Peyer's patch (tissue), 4 donors: ENCODE data around the gene NLRC3.

Experiments
- POLR2A ChIP-seq, 2 donors: fragments of 450-650 bp; IDR thresholded peaks; one replicate each; pipeline ENCODE4 v1.5.1; 2017; ENCODE audit warnings: antibody characterized with exemption in 2 of 2, mild to moderate bottlenecking in 2 of 2, moderate library complexity in 2 of 2
- TF ChIP-seq, protein P1 (sequence below), 6 experiments: fragments of 450-650 bp in 4 of 6; fragments of 200-600 bp in 2 of 6; sonication (generic) in 1 of 6; IDR thresholded peaks; one replicate each; pipeline ENCODE4 v1.5.1; 2017 to 2019; ENCODE audit warnings: antibody characterized with exemption in 6 of 6, mild to moderate bottlenecking in 3 of 6, moderate library complexity in 1 of 6

DNA sequence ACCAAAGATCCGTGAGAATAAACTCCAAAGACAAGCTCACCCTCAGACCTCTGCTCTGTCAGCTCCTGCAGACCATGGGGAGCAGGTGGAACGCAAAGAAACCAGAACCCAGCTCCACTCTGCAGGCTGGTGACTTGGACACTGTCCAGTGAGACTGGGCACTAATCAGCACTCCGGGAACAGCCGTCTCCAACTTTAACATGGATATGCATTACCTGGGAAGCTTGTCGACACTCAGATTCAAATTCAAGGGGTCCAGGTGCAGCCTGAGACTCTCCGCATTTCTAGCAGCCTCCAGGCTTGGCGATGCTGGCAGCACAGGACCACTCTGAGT, 25.1 kb upstream of the NLRC3 start:
- TF ChIP-seq, protein P1, sequence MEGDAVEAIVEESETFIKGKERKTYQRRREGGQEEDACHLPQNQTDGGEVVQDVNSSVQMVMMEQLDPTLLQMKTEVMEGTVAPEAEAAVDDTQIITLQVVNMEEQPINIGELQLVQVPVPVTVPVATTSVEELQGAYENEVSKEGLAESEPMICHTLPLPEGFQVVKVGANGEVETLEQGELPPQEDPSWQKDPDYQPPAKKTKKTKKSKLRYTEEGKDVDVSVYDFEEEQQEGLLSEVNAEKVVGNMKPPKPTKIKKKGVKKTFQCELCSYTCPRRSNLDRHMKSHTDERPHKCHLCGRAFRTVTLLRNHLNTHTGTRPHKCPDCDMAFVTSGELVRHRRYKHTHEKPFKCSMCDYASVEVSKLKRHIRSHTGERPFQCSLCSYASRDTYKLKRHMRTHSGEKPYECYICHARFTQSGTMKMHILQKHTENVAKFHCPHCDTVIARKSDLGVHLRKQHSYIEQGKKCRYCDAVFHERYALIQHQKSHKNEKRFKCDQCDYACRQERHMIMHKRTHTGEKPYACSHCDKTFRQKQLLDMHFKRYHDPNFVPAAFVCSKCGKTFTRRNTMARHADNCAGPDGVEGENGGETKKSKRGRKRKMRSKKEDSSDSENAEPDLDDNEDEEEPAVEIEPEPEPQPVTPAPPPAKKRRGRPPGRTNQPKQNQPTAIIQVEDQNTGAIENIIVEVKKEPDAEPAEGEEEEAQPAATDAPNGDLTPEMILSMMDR (IDR thresholded peaks at IDR 0.05) = no peak
- no peak for TF ChIP-seq POLR2A (IDR thresholded peaks at IDR 0.05)
